NCI-H1092 treated with DMSO at 0.1 percent for 48 hours (cell line): Measurements from ENCODE around the gene CRYGN.

Experiments
- DNase-seq: peaks from one replicate; lab custom pipeline; 2025; lab: John Stamatoyannopoulos, UW

The CRYGN gene

DNA sequence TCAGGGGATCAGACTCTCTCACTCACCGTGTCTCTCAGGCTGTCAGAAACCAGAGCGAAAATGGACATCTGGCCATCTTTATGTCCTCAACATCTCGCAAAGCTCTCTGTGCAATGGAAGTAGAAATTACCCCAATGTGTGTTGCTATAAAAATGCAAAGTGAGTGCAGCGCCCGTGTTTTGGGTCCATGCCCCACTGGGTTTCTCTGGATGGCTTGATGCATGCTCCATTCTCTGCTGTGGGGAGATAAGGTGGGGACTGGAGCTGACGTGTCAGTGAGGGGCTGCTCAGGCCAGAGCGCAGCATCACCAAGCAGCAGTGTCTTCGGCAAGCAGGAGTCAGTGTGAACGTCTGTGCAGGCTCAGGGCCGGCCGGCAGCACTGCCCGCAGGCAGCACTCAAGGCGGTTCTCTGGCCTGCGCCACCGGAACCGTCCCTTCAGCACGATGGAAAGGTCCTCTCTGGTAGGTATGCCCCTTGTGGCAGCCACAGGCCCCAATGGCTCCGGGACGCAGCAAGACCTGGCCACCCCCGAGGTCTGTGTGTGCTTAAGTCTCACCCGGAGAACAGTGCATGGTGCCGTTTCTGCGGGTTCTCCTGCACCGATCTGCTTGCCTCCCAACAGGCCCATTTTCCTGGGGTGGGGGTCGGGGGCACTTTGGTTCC lies 60.3 kb downstream of the CRYGN start:
- DNase-seq, result no peak

DNA sequence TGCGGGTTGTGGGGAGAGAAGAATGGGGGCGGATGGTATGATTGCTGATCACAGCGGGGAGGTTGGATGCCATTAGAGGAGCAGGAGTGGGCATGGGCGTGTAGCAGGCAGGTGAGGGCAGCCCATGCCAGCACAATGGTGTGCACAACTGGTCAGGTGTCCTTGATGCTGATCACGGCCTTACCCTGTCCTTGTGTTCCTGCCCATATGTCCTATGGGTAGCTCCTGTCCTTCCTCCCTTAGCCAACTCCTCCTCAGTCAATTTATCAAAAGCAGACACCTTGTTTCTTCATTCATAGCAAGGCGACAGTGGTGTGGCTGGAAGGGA lies 60.8 kb downstream of the CRYGN start:
- DNase-seq, result no peak
